Dendritic cell treated with granulocyte-macrophage colony-stimulating factor and Interleukin-4, amounts not matched to agents 40 ng/mL and 50 ng/mL, for 4 days (primary cell): ENCODE measurements around the gene MRPS26.
"Not testable (repeated sequence)": the region's sequence is repeated elsewhere in the genome, so short reads cannot be mapped to it uniquely, and the experiment has no call there.

Source experiments
- H3K27ac Mint-ChIP-seq: one replicate; pipeline ENCODE4 v1.8.0; 2022; ENCODE audit warnings: mild to moderate bottlenecking, mixed read lengths
- H3K27me3 Mint-ChIP-seq: one replicate; pipeline ENCODE4 v1.8.0; 2022; ENCODE audit warnings: mild to moderate bottlenecking, mixed read lengths
- H3K36me3 Mint-ChIP-seq: one replicate; pipeline ENCODE4 v1.8.0; 2022; ENCODE audit warnings: low read depth, mixed read lengths
- H3K4me1 Mint-ChIP-seq: one replicate; pipeline ENCODE4 v1.8.0; 2022; ENCODE audit warnings: low read depth, mixed read lengths
- H3K4me3 Mint-ChIP-seq: one replicate; pipeline ENCODE4 v1.8.0; 2022; ENCODE audit warnings: mild to moderate bottlenecking, moderate library complexity, mixed read lengths
- H3K9me3 Mint-ChIP-seq: one replicate; pipeline ENCODE4 v1.8.0; 2022; ENCODE audit warnings: mixed read lengths
- intact Hi-C: fragments of 100-400 bp; cut with micrococcal nuclease; formaldehyde crosslinking; loops from one replicate; pipeline ENCODE4 v1.15.0; 2022

Gene MRPS26

DNA sequence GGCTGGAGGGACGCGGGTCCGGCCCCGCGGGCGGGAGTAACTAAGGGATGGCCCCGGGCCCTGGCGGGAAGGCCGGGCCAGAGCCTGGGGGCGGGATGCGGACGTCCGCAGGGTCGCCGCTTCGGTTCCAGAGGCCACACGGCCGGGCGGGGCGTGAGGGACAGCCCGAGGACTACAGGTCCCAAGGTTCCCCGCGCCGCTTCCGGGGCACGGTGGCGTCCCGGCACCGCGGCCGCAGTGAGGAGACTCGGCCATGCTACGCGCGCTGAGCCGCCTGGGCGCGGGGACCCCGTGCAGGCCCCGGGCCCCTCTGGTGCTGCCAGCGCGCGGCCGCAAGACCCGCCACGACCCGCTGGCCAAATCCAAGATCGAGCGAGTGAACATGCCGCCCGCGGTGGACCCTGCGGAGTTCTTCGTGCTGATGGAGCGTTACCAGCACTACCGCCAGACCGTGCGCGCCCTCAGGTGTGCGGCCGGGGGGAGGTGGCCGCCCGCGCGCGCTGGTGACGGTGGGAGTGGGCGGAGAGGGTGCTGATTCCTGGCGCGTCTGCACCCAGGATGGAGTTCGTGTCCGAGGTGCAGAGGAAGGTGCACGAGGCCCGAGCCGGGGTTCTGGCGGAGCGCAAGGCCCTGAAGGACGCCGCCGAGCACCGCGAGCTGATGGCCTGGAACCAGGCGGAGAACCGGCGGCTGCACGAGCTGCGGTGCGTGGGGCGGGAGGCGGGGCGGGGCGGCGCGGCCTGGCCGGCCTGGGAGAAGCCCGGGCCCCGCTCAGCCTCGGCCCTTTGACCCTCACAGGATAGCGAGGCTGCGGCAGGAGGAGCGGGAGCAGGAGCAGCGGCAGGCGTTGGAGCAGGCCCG lies at the start of gene MRPS26:
TSS of gene MRPS26 (plus strand) at position 237 of the 861 bp plus-strand sequence. CDS start at position 254, 17 bp downstream.
- Mint-ChIP-seq H3K4me1 (peaks cover 25% of the 10 kb centered on the region), H3K9me3 (no peaks in the 10 kb centered on the region), H3K27ac (peak within 1 kb of the TSS; percentile 88), H3K27me3 (no peaks in the 10 kb centered on the region), H3K36me3 (peaks cover 63% of the 10 kb centered on the region), H3K4me3 (peak within 1 kb of the TSS; percentile 80)
- intact Hi-C loops: no loop called here

DNA sequence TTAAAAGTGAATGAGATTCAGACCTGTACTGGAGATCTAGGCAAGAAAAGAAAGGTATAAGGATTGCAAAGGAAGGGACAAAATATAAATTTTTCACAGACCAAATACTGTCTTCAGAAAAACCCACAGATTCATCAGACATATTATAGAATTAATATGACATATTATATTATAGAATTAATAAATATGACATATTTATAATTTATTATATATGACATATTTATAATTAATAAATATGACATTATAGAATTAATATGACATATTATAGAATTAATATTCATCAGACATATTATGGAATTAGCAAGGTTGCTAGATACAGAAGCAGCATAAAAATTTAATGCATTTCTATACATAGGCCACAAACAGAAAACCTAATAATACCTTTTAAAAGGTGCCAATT lies 47.1 kb upstream of the MRPS26 start:
- Mint-ChIP-seq H3K27ac (no peak overlapping the region), H3K4me3 (no peak overlapping the region), H3K4me1 (no peaks in the 10 kb centered on the region), H3K36me3 (peaks cover 77% of the 10 kb centered on the region), H3K9me3 (no peaks in the 10 kb centered on the region), H3K27me3 (no peaks in the 10 kb centered on the region)
- intact Hi-C loops: no loop called here

DNA sequence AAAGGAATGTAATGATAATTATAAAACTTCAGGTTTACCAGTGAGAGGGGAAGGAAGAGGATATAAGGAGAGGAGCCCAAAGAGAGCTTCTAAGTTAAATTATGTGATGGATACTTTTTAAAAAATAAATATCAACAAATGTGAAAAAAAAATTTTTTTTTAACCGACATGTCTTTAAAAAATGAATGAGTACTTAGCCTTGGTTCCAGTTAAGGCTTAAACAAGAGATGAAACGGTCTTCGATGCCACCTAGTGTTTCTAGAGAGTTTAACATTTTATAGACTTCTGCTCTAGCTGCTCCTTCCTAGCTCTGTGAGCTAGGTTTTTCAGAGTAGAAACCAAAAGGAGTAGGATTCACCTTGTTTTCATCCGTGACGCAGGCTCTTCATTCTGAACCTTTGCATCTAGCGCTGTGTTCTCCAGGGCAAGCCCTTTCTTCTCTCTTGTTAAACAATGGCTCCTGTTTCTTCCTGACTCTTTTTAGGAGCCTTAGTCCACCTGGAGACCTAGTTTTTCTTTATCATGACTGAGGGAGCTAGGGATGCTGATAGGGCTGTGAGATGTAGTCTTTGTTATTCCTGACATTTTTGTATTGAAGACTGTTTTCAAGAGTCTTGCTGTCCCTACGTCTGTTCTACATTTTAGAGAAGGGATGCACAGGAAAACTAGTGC lies 44.9 kb upstream of the MRPS26 start:
- no peak overlapping the region for H3K27ac Mint-ChIP-seq

DNA sequence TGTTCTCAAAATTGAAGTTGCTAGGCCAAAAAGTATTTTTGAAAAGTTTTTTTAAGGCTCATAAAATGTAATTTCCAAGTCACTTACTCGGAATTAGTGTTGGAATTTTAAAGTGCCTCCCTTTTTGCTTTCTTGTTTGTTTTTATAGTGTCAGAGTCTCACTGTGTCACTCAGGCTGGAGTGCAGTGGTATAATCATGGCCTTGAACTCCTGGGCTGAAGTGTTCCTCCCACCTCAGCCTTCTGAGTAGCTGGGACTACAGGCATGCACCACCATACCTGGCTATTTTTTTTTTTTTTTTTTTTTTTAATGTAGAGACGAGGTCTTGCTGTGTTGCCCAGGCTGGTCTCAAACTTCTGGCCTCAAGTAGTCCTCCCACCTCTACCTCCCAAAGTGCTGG lies 42.4 kb upstream of the MRPS26 start:
- no peak overlapping the region for H3K27ac Mint-ChIP-seq
- H3K4me3 Mint-ChIP-seq: no peak overlapping the region
- H3K27me3 Mint-ChIP-seq: no peaks in the 10 kb centered on the region
- H3K4me1 Mint-ChIP-seq: no peaks in the 10 kb centered on the region
- intact Hi-C loops: loop anchor here (5.0 kb wide), 1 partner anchor 291 kb away; no protein-coding TSS in a partner anchor
- peaks cover 71% of the 10 kb centered on the region for H3K36me3 Mint-ChIP-seq
- H3K9me3 Mint-ChIP-seq: no peaks in the 10 kb centered on the region

More for the DNA sequence above, 44.9 kb upstream of the MRPS26 start:
- H3K4me1 Mint-ChIP-seq: no peaks in the 10 kb centered on the region
- intact Hi-C loops: loop anchor here (5.0 kb wide), 1 partner anchor 289 kb away; no protein-coding TSS in a partner anchor
- no peaks in the 10 kb centered on the region for H3K27me3 Mint-ChIP-seq
- peaks cover 69% of the 10 kb centered on the region for H3K36me3 Mint-ChIP-seq
- H3K4me3 Mint-ChIP-seq: no peak overlapping the region
- no peaks in the 10 kb centered on the region for H3K9me3 Mint-ChIP-seq

DNA sequence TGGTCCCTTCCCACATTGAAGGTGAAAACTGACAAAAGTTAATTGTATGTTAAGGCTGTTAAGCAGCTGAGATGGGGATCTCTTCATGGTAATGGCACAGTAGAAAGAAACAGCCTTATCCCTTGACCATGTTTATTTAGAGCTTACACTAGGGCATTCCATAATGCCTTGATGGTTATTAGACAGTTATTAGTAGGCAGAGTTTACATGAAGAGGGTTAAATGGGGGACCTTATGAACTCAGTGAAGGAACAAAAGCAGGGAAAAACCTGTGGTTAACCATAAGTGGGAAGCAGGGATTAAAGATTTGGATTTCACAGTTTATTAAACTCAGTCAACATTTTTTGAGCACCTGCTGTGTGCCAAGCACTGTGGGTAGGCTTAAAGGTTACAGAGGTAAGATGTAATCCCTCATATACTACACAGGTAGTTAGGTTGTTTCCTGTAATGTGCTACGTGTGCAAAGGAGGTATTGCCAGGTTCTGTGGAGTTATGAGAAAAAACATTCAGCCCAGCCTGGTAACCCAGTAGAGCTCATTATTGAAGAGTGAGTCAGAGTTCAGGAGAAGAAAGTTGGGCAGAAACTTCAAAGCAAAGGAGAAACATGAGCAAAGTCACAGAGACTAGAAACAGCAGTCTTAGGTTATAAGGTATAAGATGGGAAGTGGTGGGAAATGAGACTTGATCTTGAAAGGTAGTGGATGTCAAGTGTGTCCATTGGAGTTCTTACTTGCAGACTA lies 34.7 kb upstream of the MRPS26 start:
- Mint-ChIP-seq H3K9me3 (no peaks in the 10 kb centered on the region), H3K36me3 (peaks cover 76% of the 10 kb centered on the region), H3K27me3 (no peaks in the 10 kb centered on the region), H3K27ac (no peak overlapping the region), H3K4me1 (no peaks in the 10 kb centered on the region), H3K4me3 (no peak overlapping the region)
- intact Hi-C loops: no loop called here

DNA sequence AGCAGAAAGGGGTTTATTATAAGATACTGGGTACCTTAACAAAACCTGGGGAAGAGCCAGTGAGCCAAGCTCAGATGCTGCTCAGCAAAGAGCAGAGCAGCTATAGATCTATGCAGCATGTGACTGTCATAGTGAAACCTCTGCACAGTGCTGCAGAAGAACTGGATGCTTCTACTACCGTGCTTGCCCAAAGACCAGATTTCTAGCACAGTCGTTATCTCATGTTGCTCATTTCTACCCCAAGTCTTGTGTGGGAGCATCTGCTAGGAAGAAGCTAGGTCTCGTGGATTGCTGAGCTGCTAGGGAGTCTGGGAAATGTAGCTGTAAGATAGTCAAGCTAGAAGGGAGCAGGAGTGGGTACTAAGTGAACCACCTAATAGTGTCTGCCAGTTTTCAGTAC lies 34.1 kb upstream of the MRPS26 start:
- H3K9me3 Mint-ChIP-seq: no peaks in the 10 kb centered on the region
- intact Hi-C loops: no loop called here
- no peaks in the 10 kb centered on the region for H3K27me3 Mint-ChIP-seq
- no peak overlapping the region for H3K27ac Mint-ChIP-seq
- H3K36me3 Mint-ChIP-seq: peaks cover 75% of the 10 kb centered on the region
- no peak overlapping the region for H3K4me3 Mint-ChIP-seq
- no peaks in the 10 kb centered on the region for H3K4me1 Mint-ChIP-seq

DNA sequence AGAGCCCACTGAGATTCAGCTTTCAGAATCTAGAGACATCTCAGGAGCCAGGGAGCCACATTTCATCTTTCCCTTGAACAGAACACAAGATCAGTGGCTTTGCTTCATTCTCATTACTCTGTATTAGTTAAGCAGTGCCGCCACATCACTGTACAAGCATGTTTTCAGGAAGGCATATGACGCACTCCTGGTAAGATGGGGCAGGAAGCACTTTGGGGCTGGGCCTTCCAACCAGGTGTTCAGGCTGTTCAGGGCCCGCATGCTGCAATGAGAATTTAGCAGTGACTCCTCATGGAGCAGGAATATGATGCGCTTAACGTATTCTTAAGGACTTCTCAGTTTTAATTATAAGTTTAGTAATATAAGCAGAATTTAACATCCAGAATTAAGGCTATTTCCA lies 32.1 kb upstream of the MRPS26 start:
- no peaks in the 10 kb centered on the region for H3K4me1 Mint-ChIP-seq
- no peaks in the 10 kb centered on the region for H3K27me3 Mint-ChIP-seq
- no peak overlapping the region for H3K27ac Mint-ChIP-seq
- peaks cover 72% of the 10 kb centered on the region for H3K36me3 Mint-ChIP-seq
- no peak overlapping the region for H3K4me3 Mint-ChIP-seq
- intact Hi-C loops: no loop called here
- no peaks in the 10 kb centered on the region for H3K9me3 Mint-ChIP-seq

DNA sequence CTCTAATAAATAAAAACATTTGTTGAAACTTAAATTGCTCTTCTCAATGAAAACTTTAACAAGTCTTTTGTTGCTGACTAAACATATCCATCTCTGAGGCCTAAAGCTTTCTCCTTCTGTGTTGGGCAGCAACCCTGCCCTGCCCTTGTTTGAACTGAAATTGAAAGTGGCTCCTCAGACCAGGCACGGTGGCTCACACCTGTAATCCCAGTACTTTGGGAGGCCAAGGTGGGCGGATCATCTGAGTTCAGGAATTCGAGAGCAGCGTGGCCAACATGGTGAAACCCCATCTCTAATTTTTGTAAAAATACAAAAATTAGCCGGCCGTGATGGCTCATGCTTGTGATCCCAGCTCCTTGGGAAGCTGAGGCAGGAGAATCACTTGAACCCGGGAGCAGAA lies 31.7 kb upstream of the MRPS26 start:
- Mint-ChIP-seq H3K27ac (no peak overlapping the region), H3K4me1 (no peaks in the 10 kb centered on the region), H3K36me3 (peaks cover 70% of the 10 kb centered on the region)

DNA sequence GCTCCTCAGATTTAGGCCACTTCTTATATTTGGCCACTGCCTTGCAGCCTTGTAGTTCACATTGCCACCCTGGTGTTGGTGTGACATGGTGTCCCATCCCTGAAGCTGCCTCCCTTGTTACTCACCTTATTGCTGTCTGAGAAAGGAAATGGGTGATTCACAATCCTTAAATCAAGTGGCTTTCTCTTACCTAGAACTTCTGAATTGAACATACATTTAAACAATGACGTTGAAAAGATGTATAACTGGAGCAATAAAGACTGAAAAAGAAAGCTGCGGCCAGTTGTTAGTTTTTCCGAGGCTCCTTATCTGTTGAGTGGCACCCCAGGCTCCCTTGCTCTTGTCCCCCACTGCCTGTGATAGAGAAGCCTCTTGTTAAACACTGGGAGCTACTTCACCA lies 31.2 kb upstream of the MRPS26 start:
- intact Hi-C loops: no loop called here
- no peaks in the 10 kb centered on the region for H3K27me3 Mint-ChIP-seq
- no peak overlapping the region for H3K4me3 Mint-ChIP-seq
- H3K4me1 Mint-ChIP-seq: no peaks in the 10 kb centered on the region
- H3K9me3 Mint-ChIP-seq: no peaks in the 10 kb centered on the region
- H3K27ac Mint-ChIP-seq: no peak overlapping the region
- peaks cover 70% of the 10 kb centered on the region for H3K36me3 Mint-ChIP-seq

More for the DNA sequence above, 31.7 kb upstream of the MRPS26 start:
- Mint-ChIP-seq H3K4me3 (no peak overlapping the region), H3K27me3 (no peaks in the 10 kb centered on the region), H3K9me3 (no peaks in the 10 kb centered on the region)
- intact Hi-C loops: no loop called here

DNA sequence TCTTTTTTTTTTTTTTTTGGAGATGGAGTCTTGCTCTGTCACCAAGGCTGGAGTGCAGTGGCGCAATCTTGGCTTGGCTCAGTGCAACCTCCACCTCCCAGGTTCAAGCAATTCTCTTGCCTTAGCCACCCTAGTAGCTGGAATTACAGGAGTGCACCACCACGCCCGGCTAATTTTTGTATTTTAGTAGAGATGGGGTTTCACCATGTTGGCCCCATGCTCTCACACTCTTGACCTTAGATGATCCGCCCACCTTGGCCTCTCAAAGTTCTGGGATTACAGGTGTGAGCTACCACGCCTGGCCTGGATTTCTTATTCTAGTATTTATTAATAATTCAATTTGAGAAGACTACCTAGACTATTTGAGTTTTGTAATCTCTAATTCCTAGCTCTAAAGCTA lies 30.6 kb upstream of the MRPS26 start:
- intact Hi-C loops, H3K27me3 Mint-ChIP-seq, H3K4me3 Mint-ChIP-seq, H3K9me3 Mint-ChIP-seq, H3K4me1 Mint-ChIP-seq, H3K27ac Mint-ChIP-seq: not testable (repeated sequence)
- peaks cover 70% of the 10 kb centered on the region for H3K36me3 Mint-ChIP-seq

DNA sequence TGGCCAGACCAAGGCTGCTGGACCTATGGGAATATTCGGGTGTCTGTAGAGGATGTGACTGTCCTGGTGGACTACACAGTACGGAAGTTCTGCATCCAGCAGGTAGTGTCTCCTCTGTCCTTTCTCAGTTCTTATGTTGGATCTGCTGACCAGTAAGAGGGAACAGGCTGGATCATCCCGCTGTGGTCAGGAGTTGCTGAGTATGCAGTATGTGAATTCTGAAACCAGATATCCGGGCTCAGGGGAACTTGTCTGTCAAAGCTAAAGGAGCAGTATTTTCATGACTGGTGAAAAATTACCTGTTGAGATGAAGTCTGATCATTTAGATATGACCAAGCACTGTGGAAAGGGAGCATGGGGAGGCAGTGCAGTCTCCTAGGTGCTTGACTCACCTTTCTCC lies 24.5 kb upstream of the MRPS26 start:
- Mint-ChIP-seq H3K4me3 (no peak overlapping the region), H3K27ac (no peak overlapping the region), H3K9me3 (no peaks in the 10 kb centered on the region), H3K4me1 (no peaks in the 10 kb centered on the region), H3K27me3 (no peaks in the 10 kb centered on the region), H3K36me3 (peaks cover 95% of the 10 kb centered on the region)
- intact Hi-C loops: no loop called here

DNA sequence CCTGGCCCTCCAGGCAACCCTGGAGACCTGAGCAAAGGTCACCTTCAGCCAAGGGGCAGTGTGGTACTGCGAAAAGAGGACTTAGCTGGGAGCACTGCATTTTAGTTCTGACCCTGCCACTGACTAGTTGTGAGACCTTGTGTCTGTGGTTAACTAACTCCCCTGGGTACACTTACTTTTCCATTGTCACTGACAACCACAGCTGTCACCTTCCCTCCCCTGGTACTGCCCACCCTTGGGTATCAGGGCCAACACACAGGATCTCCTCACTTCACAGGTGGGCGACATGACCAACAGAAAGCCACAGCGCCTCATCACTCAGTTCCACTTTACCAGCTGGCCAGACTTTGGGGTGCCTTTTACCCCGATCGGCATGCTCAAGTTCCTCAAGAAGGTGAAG lies 24.1 kb upstream of the MRPS26 start:
- Mint-ChIP-seq H3K27me3 (no peaks in the 10 kb centered on the region), H3K4me3 (no peak overlapping the region), H3K4me1 (no peaks in the 10 kb centered on the region), H3K9me3 (no peaks in the 10 kb centered on the region), H3K36me3 (peaks cover 95% of the 10 kb centered on the region), H3K27ac (no peak overlapping the region)
- intact Hi-C loops: no loop called here

DNA sequence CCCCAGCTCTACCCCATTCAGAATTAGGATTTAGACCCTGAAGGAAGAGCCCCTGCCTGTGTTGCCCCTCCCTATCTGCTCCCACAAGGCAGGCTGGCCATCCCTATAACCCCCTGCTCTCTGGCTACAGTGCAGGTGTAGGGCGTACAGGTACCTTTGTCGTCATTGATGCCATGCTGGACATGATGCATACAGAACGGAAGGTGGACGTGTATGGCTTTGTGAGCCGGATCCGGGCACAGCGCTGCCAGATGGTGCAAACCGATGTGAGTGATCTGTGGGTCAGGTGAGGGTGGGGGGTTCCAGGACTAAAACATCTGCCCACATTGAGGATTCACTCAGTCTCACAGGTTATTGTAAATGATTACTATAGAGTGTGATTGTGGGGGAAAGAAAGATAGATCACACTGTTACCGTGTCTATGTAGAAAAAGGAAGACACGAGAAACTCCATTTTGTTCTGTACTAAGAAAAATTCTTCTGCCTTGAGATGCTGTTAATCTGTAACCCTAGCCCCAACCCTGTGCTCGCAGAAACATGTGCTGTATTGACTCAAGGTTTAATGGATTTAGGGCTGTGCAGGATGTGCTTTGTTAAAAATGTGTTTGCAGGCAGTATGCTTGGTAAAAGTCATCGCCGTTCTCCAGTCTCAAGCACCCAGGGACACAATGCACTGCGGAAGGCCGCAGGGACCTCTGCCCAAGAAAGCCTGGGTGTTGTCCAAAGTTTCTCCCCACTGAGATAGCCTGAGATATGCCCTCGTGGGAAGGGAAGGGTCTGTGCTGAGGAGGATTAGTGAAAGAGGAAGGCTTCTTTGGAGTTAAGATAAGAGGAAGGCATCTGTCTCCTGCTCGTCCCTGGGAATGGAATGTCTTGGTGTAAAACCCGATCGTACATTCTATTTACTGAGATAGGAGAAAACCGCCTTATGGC lies 23.0 kb upstream of the MRPS26 start:
- H3K27ac Mint-ChIP-seq, H3K9me3 Mint-ChIP-seq: not testable (repeated sequence)

More for the DNA sequence above, 23.0 kb upstream of the MRPS26 start:
- peaks cover 95% of the 10 kb centered on the region for H3K36me3 Mint-ChIP-seq
- H3K4me1 Mint-ChIP-seq, H3K4me3 Mint-ChIP-seq, intact Hi-C loops, H3K27me3 Mint-ChIP-seq: not testable (repeated sequence)
